ENCODE measurements around the gene CGREF1.
"Not testable (repeated sequence)": the region's sequence is repeated elsewhere in the genome, so short reads cannot be mapped to it uniquely, and the experiment has no call there.

The CGREF1 gene

GRCh38 chr2:27086090-27086723 lies 32.7 kb downstream of the CGREF1 start:
- DNase-seq = peak; percentile 80 to 92

DNA sequence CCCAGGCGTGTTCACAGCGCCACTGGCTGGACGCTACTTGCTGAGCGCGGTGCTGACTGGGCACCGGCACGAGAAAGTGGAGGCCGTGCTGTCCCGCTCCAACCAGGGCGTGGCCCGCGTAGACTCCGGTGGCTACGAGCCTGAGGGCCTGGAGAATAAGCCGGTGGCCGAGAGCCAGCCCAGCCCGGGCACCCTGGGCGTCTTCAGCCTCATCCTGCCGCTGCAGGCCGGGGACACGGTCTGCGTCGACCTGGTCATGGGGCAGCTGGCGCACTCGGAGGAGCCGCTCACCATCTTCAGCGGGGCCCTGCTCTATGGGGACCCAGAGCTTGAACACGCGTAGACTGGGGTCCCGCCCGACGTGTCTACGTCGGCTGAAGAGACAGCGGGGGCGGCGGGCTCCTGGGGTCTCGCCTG lies 33.2 kb downstream of the CGREF1 start:
- DNase-seq = peak; percentile 54 to 63

GRCh38 chr2:27085062-27085672 lies 33.8 kb downstream of the CGREF1 start:
- no peak for DNase-seq

GRCh38 chr2:27084297-27085061 lies 34.4 kb downstream of the CGREF1 start:
- DNase-seq = no peak

- DNase-seq = no peak
These were observed 35.3 kb downstream of the CGREF1 start for GRCh38 chr2:27083410-27084296.

DNA sequence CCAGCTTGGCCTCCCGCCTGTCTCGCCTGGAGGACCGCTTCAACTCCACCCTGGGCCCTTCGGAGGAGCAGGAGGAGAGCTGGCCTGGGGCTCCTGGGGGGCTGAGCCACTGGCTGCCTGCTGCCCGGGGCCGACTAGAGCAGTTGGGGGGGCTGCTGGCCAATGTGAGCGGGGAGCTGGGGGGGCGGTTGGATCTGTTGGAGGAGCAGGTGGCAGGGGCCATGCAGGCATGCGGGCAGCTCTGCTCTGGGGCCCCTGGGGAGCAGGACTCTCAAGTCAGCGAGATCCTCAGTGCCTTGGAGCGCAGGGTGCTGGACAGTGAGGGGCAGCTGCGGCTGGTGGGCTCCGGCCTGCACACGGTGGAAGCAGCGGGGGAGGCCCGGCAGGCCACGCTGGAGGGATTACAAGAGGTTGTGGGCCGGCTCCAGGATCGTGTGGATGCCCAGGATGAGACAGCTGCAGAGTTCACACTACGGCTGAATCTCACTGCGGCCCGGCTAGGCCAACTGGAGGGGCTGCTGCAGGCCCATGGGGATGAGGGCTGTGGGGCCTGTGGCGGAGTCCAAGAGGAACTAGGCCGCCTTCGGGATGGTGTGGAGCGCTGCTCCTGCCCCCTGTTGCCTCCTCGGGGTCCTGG lies 36.0 kb downstream of the CGREF1 start:
- no peak for DNase-seq

GRCh38 chr2:27081984-27082772 lies 36.8 kb downstream of the CGREF1 start:
- no peak for DNase-seq

DNA sequence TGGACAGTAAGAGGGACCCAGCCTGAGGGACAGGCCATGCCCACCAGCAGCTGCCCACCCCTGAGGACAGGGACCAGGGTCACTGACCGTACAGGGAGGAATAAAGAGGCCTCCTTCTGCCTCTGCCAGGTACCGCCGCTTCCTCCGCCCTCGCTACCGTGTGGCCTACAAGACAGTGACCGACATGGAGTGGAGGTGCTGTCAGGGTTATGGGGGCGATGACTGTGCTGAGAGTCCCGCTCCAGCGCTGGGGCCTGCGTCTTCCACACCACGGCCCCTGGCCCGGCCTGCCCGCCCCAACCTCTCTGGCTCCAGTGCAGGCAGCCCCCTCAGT lies 38.4 kb downstream of the CGREF1 start:
- no peak for DNase-seq

GRCh38 chr2:27080140-27080469 lies 38.8 kb downstream of the CGREF1 start:
- no peak for DNase-seq

- no peak for DNase-seq
These were observed 39.4 kb downstream of the CGREF1 start for GRCh38 chr2:27079233-27080139.

DNA sequence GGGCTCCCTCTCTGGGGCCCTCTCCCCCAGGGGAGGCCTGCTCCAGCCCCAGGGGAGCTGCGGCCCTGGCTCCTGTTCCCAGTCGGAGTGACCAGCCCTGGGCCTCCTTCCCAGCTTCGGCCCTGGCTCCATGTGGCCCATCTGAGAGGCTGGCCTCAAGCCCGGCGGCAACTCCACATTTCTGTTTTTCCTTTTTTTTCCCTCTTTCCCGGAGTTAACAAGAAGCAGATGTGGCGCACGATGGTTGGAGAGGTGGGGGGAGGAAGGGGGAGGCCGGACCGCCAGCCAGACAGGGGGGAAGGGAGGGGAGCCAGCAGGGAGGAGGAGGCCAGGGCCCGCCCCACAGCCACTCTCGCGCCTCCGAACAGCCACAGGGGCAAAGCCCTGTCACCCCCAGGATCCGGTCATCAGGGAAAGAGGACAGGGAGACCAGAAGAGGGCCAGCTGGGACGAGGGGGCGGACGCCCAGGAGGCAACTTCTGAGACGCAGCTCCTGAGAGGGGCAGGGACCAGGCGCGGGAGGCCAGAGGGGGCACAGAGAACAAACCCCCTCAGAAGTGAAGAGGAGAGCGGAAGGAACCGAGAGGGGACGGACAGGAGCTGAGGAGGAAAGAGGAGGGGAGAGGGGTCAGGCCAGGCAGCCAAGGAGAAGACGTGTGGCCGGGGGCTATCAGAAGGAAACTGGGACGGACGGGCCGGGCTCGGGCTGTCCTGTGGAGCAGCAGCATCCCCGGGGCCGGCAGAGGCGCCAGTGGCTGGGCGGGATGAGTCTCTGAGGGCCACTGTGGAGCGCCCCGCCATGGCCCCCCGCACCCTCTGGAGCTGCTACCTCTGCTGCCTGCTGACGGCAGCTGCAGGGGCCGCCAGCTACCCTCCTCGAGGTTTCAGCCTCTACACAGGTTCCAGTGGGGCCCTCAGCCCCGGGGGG lies 40.4 kb downstream of the CGREF1 start, which contains the start of gene EMILIN1:
TSS of gene EMILIN1 (plus strand) at position 349 of the 928 bp plus-strand sequence. CDS start at position 800, 451 bp downstream.
- no peak for DNase-seq

DNA sequence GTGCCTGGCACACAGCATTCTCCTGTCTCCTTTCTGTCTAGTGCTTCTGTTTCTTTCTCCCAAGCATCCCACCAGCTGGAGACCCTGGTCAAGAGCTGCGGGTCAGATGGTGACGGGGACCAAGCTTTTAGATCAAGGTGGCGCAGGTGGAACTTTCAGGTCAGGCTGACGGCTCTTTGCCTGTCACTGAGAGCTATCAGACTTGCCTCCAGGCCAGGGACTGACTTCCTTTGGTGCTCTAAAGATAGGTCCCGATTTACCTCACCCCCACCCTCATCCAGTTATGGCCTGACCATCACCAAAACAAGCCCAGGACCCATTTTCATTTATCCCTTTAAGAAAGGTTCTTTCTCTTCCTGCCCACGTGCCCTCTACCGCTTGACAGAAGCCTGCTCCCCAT lies 41.7 kb downstream of the CGREF1 start:
- no peak for DNase-seq

DNA sequence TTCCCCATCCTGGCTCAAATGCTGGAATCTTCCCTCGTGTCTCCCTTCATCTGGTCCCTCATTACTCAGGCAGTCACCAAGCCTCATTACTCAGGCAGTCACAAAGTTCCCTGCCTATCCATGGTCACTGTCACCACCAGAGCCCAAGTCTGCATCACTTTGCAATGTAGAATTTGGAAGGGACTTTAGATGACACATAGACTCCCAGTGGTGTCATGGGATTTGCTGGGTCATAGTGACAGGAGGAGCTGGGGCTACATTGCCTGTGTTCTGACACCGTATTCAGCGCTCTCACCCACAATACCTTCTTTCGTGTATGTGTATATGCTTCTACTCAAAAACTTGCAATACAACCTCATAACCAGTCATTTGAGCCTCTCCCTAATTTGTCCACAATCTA lies 42.6 kb downstream of the CGREF1 start:
- DNase-seq = no peak

- not testable (repeated sequence) for DNase-seq
These were observed 43.4 kb downstream of the CGREF1 start for GRCh38 chr2:27075566-27075871.

GRCh38 chr2:27074738-27075565 lies 44.0 kb downstream of the CGREF1 start:
- no peak for DNase-seq

DNA sequence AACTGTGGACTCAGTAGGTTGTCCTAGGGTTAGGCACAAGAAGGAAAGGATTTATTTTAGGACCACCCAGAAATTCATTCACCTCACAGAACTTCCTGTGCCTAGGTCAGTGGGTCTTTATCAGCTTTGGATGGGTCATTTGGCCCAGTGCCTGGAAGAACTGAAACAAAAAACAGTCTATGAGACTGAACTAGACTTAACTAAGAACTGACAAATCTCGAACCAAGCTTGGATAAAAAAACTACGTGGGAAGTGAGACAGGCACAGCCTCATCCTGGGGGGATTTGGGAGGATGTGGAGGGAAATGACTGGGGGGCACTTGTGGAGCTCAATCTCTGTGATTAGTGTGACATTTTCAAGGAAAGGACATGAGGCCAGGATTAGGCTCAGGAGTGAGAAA lies 45.1 kb downstream of the CGREF1 start:
- DNase-seq = no peak

DNA sequence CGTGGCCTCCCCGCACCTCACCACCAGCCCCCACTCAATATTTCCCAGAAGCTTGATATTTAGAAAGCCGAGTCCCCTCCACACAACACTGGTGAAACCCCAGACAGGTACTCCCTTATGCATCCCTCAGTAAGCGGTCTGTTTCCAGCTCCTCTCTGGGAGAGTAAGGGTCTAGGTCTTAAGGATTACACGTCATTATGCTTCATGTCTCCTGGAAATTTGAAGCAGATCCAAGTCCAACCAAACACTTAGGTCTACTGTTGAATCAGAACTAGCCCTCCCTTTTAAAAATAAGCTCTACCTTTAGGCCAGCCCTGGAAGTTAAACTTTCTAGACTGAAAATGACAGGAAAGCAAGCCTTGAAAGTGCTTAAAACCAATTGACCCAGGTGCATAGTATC lies 46.0 kb downstream of the CGREF1 start:
- no peak for DNase-seq

GRCh38 chr2:27071990-27072830 lies 46.7 kb downstream of the CGREF1 start:
- no peak for DNase-seq

Data from SW 1271 (cell line).